Chondrocyte (in vitro differentiated cells): ENCODE measurements around the gene AIF1. TPM values are rescaled to one million over a fixed set of nuclear protein-coding genes. Genes with fewer than 3 reads are reported as not detected.
A peak's percentile ranks its signal among the peaks of the same experiment; 100 is the strongest.

Source experiments
- DNase-seq: peaks from one replicate; pipeline ENCODE4 v3.0.0; 2021; ENCODE audit warnings: mixed read lengths, low spot score
- H3K27ac Mint-ChIP-seq: one replicate; pipeline ENCODE4 v1.8.0; 2021; ENCODE audit warnings: mild to moderate bottlenecking, moderate library complexity, mixed read lengths; ENCODE audit not compliant: unreplicated experiment
- H3K27me3 Mint-ChIP-seq: 2 replicates; pipeline ENCODE4 v1.8.0; 2021; ENCODE audit warnings: low read depth, mixed read lengths
- H3K36me3 Mint-ChIP-seq: 2 replicates; pipeline ENCODE4 v1.8.0; 2021; ENCODE audit warnings: low read depth, mixed read lengths
- H3K4me1 Mint-ChIP-seq: 2 replicates; pipeline ENCODE4 v1.8.0; 2021; ENCODE audit warnings: low read depth, mild to moderate bottlenecking, mixed read lengths
- H3K4me3 Mint-ChIP-seq: one replicate; pipeline ENCODE4 v1.8.0; 2021; ENCODE audit warnings: mild to moderate bottlenecking, moderate library complexity, mixed read lengths; ENCODE audit not compliant: unreplicated experiment
- H3K9me3 Mint-ChIP-seq: 2 replicates; pipeline ENCODE4 v1.8.0; 2021; ENCODE audit warnings: low read depth, mixed read lengths
- total RNA-seq: library from RNA; stranded (reverse); gene quantifications from 3 replicates; pipeline ENCODE4 v1.2.1, GENCODE V29; 2021
- TF ChIP-seq, protein P1 (sequence below): fragments of 200-600 bp; sonication (generic); IDR thresholded peaks from 2 replicates; pipeline ENCODE4 v1.5.0; 2021; ENCODE audit warnings: antibody characterized with exemption, mild to moderate bottlenecking, moderate library complexity

The AIF1 gene
- total RNA-seq, 1 donor from 2014 or later = not detected

DNA sequence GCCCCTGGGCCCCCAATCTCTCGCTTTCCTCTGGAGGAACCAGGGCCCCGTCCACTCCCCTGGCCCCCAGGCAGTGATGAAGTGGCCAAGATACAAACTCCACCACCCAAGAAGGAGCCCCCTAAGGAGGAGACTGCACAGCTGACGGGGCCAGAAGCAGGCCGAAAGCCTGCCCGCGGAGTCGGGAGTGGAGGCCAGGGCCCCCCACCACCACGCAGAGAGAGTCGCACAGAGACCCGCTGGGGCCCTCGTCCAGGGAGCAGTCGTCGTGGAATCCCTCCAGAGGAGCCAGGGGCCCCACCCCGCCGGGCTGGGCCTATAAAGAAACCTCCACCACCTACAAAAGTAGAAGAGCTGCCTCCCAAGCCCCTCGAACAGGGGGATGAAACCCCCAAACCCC, 16.2 kb downstream of the AIF1 start:
- Mint-ChIP-seq H3K4me1 (no peaks in the 10 kb centered on the region), H3K9me3 (no peaks in the 10 kb centered on the region), H3K4me3 (no peak overlapping the region), H3K36me3 (peaks cover 52% of the 10 kb centered on the region), H3K27ac (peak overlapping the region; percentile 60), H3K27me3 (no peaks in the 10 kb centered on the region)
- TF ChIP-seq, protein P1, sequence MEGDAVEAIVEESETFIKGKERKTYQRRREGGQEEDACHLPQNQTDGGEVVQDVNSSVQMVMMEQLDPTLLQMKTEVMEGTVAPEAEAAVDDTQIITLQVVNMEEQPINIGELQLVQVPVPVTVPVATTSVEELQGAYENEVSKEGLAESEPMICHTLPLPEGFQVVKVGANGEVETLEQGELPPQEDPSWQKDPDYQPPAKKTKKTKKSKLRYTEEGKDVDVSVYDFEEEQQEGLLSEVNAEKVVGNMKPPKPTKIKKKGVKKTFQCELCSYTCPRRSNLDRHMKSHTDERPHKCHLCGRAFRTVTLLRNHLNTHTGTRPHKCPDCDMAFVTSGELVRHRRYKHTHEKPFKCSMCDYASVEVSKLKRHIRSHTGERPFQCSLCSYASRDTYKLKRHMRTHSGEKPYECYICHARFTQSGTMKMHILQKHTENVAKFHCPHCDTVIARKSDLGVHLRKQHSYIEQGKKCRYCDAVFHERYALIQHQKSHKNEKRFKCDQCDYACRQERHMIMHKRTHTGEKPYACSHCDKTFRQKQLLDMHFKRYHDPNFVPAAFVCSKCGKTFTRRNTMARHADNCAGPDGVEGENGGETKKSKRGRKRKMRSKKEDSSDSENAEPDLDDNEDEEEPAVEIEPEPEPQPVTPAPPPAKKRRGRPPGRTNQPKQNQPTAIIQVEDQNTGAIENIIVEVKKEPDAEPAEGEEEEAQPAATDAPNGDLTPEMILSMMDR = no peak
- no peak for DNase-seq

DNA sequence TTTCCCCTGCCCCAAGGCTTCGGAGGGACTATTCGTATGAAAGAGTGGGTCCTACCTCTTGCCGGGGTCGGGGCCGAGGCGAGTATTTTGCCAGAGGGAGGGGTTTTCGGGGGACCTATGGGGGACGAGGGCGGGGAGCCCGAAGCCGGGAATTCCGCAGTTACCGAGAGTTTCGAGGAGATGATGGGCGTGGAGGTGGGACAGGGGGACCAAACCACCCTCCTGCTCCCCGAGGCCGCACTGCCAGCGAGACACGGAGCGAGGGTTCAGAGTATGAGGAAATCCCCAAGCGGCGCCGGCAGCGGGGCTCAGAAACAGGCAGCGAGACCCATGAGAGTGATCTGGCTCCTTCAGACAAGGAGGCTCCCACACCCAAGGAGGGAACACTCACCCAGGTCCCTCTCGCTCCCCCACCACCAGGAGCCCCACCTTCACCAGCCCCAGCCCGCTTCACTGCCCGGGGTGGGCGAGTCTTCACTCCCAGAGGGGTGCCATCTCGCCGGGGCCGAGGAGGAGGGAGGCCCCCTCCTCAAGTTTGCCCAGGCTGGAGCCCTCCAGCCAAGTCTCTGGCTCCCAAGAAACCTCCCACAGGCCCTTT, 16.7 kb downstream of the AIF1 start:
- Mint-ChIP-seq H3K36me3 (peaks cover 51% of the 10 kb centered on the region), H3K4me1 (no peaks in the 10 kb centered on the region), H3K27me3 (no peaks in the 10 kb centered on the region), H3K27ac (peak overlapping the region; percentile 36), H3K4me3 (no peak overlapping the region), H3K9me3 (no peaks in the 10 kb centered on the region)
- TF ChIP-seq, protein P1 = no peak
- DNase-seq = no peak

DNA sequence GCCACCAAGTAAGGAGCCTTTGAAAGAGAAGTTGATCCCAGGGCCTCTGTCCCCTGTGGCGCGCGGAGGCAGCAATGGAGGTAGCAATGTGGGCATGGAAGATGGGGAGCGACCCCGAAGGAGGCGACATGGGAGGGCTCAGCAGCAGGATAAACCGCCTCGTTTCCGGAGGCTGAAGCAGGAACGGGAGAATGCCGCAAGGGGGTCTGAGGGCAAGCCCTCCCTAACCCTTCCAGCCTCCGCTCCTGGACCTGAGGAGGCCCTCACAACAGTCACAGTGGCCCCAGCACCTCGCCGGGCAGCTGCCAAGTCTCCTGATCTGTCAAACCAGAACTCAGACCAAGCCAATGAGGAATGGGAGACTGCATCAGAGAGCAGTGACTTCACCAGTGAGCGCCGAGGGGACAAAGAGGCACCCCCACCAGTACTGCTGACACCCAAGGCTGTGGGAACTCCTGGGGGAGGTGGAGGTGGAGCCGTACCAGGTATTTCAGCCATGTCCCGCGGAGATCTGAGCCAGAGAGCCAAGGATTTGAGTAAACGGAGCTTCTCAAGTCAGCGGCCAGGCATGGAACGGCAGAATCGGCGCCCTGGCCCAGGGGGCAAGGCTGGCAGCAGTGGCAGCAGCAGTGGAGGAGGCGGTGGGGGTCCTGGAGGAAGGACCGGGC, 17.4 kb downstream of the AIF1 start:
- Mint-ChIP-seq H3K27me3 (no peaks in the 10 kb centered on the region), H3K4me1 (no peaks in the 10 kb centered on the region), H3K36me3 (peaks cover 53% of the 10 kb centered on the region), H3K4me3 (no peak overlapping the region), H3K9me3 (no peaks in the 10 kb centered on the region), H3K27ac (peak overlapping the region; percentile 36)
- no peak for DNase-seq
- TF ChIP-seq, protein P1 = no peak

DNA sequence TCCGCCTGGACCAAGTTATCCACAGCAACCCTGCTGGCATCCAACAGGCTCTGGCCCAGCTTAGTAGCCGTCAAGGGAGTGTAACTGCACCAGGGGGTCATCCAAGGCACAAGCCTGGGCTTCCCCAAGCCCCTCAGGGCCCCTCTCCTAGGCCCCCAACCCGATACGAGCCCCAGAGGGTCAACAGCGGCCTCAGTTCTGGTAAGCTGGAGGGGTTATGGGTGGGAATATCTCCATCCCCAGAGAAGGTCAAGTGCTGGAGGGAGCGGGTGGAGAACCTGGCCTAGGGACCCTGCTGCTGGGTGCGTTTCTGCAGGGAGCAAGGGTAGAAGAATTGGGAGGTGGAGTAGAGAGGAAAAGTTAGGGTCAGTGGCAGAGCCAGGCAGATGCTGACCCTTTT, 18.4 kb downstream of the AIF1 start:
- Mint-ChIP-seq H3K4me1 (no peaks in the 10 kb centered on the region), H3K27me3 (no peaks in the 10 kb centered on the region), H3K36me3 (peaks cover 47% of the 10 kb centered on the region), H3K4me3 (no peak overlapping the region), H3K9me3 (no peaks in the 10 kb centered on the region), H3K27ac (no peak overlapping the region)
- no peak for DNase-seq
- TF ChIP-seq, protein P1 = no peak

DNA sequence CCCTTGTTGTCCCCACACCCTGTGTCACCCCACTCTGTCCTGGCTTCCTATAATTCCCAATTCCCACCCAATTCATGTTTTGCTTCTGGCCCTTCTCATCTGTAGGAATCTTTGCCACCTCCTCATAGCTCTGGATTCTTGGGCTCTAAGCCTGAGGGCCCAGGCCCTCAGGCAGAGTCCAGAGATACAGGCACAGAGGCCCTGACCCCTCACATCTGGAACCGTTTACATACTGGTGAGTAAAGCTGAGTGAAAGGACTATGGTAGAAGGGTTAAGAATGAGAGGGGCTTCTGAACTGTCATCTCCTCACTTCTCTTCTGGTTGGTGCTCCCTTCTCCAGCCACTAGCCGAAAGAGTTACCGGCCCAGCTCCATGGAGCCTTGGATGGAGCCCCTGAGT, 19.1 kb downstream of the AIF1 start:
- no peak overlapping the region for H3K4me3 Mint-ChIP-seq
- DNase-seq = no peak
- peak overlapping the region; percentile 73 for H3K27ac Mint-ChIP-seq
- H3K4me1 Mint-ChIP-seq = no peaks in the 10 kb centered on the region
- H3K9me3 Mint-ChIP-seq = no peaks in the 10 kb centered on the region
- H3K36me3 Mint-ChIP-seq = peaks cover 46% of the 10 kb centered on the region
- H3K27me3 Mint-ChIP-seq = no peaks in the 10 kb centered on the region
- TF ChIP-seq, protein P1 = no peak
